DND-41 (cell line): ENCODE data around the gene SLITRK2.

Experiments
- CTCF ChIP-seq: IDR thresholded peaks from 2 replicates; pipeline ENCODE4 v1.5.1; 2012; ENCODE audit warnings: borderline replicate concordance, low read length, moderate library complexity, mild to moderate bottlenecking; ENCODE audit not compliant: poor library complexity, severe bottlenecking; ENCODE audit errors: extremely low read depth
- EZH2 ChIP-seq: IDR thresholded peaks from 3 replicates; pipeline ENCODE4 v1.6.1; 2012; ENCODE audit warnings: borderline replicate concordance, low read depth, mild to moderate bottlenecking, moderate library complexity, low read length, inconsistent platforms; ENCODE audit not compliant: severe bottlenecking

DNA sequence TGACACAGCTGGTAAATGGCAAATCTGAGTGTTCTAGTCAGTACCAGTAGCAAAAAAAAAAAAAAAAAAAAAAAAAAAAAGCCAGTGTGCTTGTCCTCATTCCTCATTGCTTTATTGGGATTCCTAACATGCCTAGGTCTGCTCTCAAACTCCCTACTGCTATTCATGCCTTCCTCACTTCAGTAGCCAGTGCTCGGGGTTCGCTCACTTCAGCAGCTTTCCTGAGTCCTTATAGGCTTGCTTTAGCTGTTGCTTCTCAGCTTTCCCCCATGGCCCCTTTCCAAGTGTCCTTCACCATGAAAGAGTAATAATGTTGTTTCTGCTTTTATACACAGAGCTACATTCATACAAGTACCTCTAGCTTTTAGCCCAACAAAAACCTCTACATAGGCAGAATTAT is 30.8 kb downstream of the SLITRK2 start:
- TF ChIP-seq CTCF = no peak
- no peak for TF ChIP-seq EZH2
